Measurements from ENCODE around the gene TBCD.

DNA sequence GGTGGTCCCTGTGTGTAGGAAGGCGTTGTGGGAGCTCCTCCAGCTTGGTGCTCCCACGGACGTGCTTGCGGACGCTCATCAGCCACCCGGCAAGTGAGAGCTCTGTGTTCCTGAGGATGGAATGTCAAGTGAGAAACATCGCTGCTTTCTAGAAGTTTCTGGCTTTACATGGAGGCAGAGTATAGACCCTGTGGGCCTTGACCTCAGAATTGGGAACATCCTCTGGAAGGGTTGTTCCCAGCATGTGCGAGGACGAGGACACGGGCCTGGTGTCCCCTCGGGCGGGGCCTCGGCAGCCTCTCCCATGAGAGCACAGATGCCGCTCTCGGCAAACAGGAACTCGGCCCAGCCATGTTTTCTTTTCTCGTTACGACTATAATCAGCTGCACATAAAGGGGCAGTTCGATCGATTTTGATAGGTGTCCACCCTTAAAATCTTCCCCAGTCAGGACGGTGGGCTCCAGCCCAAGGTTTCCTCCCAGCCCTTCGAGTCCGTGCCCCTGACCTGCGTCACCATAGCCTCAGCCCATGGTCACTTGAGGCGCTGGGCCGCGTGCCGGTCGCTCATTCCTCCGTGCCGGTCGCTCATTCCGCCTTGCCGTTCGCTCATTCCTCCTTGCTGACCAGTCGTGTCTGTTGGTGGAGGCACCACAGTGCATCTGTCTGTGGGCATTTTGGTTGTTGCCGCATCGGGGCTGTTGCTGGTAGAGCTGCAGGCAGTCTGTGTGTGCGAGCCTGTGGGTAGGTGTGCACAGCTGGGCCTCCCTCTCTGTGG is 179.2 kb downstream of the TBCD start:
- TF ChIP-seq EZH2 (IDR thresholded peaks at IDR 0.05), result no peak
- no peak for TF ChIP-seq POLR2AphosphoS5 (IDR thresholded peaks at IDR 0.05; ENCODE audit: borderline replicate concordance, low read depth, low read length)
- no peak for TF ChIP-seq FOXP2 (optimal IDR thresholded peaks at IDR 0.05; ENCODE audit: control extremely low read depth, extremely low read length, insufficient read depth)
